CD4-positive, alpha-beta T cell (primary cell): ENCODE results near the gene SLC23A3. TPM values are rescaled to one million over a fixed set of nuclear protein-coding genes. Genes with fewer than 3 reads are reported as not detected.

Source experiments
- ATAC-seq: fragments of 200-7000 bp; cut with Tn5 transposase; one replicate; pipeline ENCODE4 v1.10.0; 2022; ENCODE audit warnings: mild to moderate bottlenecking; ENCODE audit not compliant: poor library complexity
- CTCF ChIA-PET: fragments of 350-600 bp; sonication (Branson Sonifier 250); formaldehyde crosslinking; loops from one replicate; lab custom pipeline; 2021; ENCODE audit warnings: antibody characterized with exemption, inconsistent platforms; lab: Charles Lee
- POLR2A ChIA-PET: fragments of 350-600 bp; sonication (Branson Sonifier 250); formaldehyde crosslinking; loops from one replicate; lab custom pipeline; 2021; ENCODE audit warnings: antibody characterized with exemption, inconsistent platforms; lab: Charles Lee
- DNase-seq, 14 experiments: peaks; one replicate each; pipeline ENCODE4 v3.0.0-alpha.2; 2013 to 2020; ENCODE audit warnings: mixed read lengths in 2 of 14
- H3K27ac ChIP-seq, 2 donors: one replicate each; pipeline versions ENCODE4 v1.5.1 to v1.7.0; 2013; ENCODE audit warnings: low read length in 2 of 2, low read depth in 1 of 2, mild to moderate bottlenecking in 1 of 2
- H3K27me3 ChIP-seq, 2 experiments: 1 replicate in 1 of 2; 2 replicates in 1 of 2; pipeline versions ENCODE4 v1.6.1 to v1.7.0; 2013; ENCODE audit warnings: low read length in 2 of 2, control low read depth in 1 of 2, mild to moderate bottlenecking in 1 of 2, moderate library complexity in 1 of 2; ENCODE audit not compliant: insufficient read depth in 2 of 2, control insufficient read depth in 1 of 2
- H3K36me3 ChIP-seq: one replicate; pipeline ENCODE4 v1.6.1; 2013; ENCODE audit warnings: low read length, control low read depth; ENCODE audit not compliant: insufficient read depth
- H3K4me1 ChIP-seq: one replicate; pipeline ENCODE4 v1.6.1; 2013; ENCODE audit warnings: low read length, control low read depth; ENCODE audit not compliant: insufficient read depth
- H3K4me3 ChIP-seq: one replicate; pipeline ENCODE4 v1.5.1; 2013; ENCODE audit warnings: mild to moderate bottlenecking, low read length, moderate library complexity
- H3K9me3 ChIP-seq, 2 experiments: 1 replicate in 1 of 2; 2 replicates in 1 of 2; pipeline versions ENCODE4 v1.6.1 to v1.7.0; 2013; ENCODE audit warnings: low read length in 2 of 2, mild to moderate bottlenecking in 2 of 2, control low read depth in 1 of 2, moderate library complexity in 1 of 2; ENCODE audit not compliant: control insufficient read depth in 1 of 2, insufficient read depth in 1 of 2
- H3K27ac Mint-ChIP-seq: one replicate; pipeline ENCODE4 v1.8.0; 2020; ENCODE audit warnings: mixed read lengths
- H3K27me3 Mint-ChIP-seq: one replicate; pipeline ENCODE4 v1.8.0; 2021; ENCODE audit warnings: mixed read lengths
- H3K36me3 Mint-ChIP-seq: one replicate; pipeline ENCODE4 v1.8.0; 2021; ENCODE audit warnings: low read depth, mixed read lengths
- H3K4me1 Mint-ChIP-seq: one replicate; pipeline ENCODE4 v1.8.0; 2021; ENCODE audit warnings: low read depth, mixed read lengths
- H3K4me3 Mint-ChIP-seq: one replicate; pipeline ENCODE4 v1.8.0; 2020; ENCODE audit warnings: mild to moderate bottlenecking, mixed read lengths
- H3K9me3 Mint-ChIP-seq: one replicate; pipeline ENCODE4 v1.8.0; 2020; ENCODE audit warnings: mixed read lengths
- CTCF ChIP-seq: fragments of 200-600 bp; IDR thresholded peaks from one replicate; pipeline ENCODE4 v1.8.0; 2022; ENCODE audit warnings: antibody characterized with exemption, mild to moderate bottlenecking
- intact Hi-C, 2 experiments: fragments of 100-400 bp; cut with DNase I in 1 of 2; cut with micrococcal nuclease in 1 of 2; formaldehyde crosslinking; loops; one replicate each; pipeline versions ENCODE4 v1.15.1 to v1.9.0; 2023 to 2025; cut with DNase I, micrococcal nuclease
- total RNA-seq, 174 experiments: library from RNA in 2 of 174; stranded (reverse) in 2 of 174; gene quantifications; one replicate each; pipeline ENCODE4 v1.2.3 and lab custom pipeline; 2021 to 2026

Gene SLC23A3
- total RNA-seq, 2 experiments from 2014 or later: 0.36 to 0.96 TPM

GRCh38 chr2:219209236-219210195 is 39.7 kb upstream of the SLC23A3 start:
- DNase-seq (peak in 2 of 14 experiments; percentile 9 to 11), ATAC-seq (no peak)
- Mint-ChIP-seq H3K9me3 (no peaks in the 10 kb centered on the region), H3K27ac (peak overlapping the region; percentile 93), H3K36me3 (peaks cover 26% of the 10 kb centered on the region), H3K4me1 (peaks cover 47% of the 10 kb centered on the region), H3K4me3 (peak overlapping the region; percentile 90), H3K27me3 (no peaks in the 10 kb centered on the region)
- peaks cover 21% of the 10 kb centered on the region for H3K36me3 ChIP-seq
- no peaks in the 10 kb centered on the region for H3K9me3 ChIP-seq
- ChIA-PET CTCF (interaction anchor here (1.3 to 4.2 kb wide), 2 partner anchors 50 to 85 kb away, joined by 6 to 32 read pairs; partner anchors contain the start of gene NHEJ1), POLR2A (interaction anchor here (0.7 to 4.8 kb wide), 4 partner anchors 34 to 50 kb away, joined by 3 to 139 read pairs (median 6); partner anchors contain the start of genes CNPPD1, GLB1L, RETREG2 and STK16)
- H3K4me1 ChIP-seq: peaks cover 53% of the 10 kb centered on the region
- no peak for TF ChIP-seq CTCF
- no peaks in the 10 kb centered on the region for H3K27me3 ChIP-seq
- intact Hi-C loops: loop anchor here in 1 of 2 experiments (5.0 to 10.0 kb wide), 3 partner anchors 152 to 335 kb away; partner anchors contain the start of genes CHPF, DNPEP and TMEM198
- peak overlapping the region in 1 of 2 donors; percentile 28 for H3K27ac ChIP-seq
- H3K4me3 ChIP-seq: no peak overlapping the region

- no peak overlapping the region for H3K27ac ChIP-seq
- H3K9me3 Mint-ChIP-seq: no peaks in the 10 kb centered on the region
- peak overlapping the region; percentile 90 for H3K4me3 Mint-ChIP-seq
- CTCF ChIA-PET: interaction anchor here (1.3 to 4.2 kb wide), 3 partner anchors 48 to 87 kb away, joined by 6 to 32 read pairs (median 17); partner anchors contain the start of gene NHEJ1
- POLR2A ChIA-PET: interaction anchor here (0.7 to 4.8 kb wide), 5 partner anchors 10 to 49 kb away, joined by 3 to 139 read pairs (median 6); partner anchors contain the start of genes ABCB6, CNPPD1, GLB1L and RETREG2
- no peak for TF ChIP-seq CTCF
- H3K9me3 ChIP-seq: no peaks in the 10 kb centered on the region
- no peaks in the 10 kb centered on the region for H3K27me3 ChIP-seq
- ATAC-seq (no peak), DNase-seq (peak in 1 of 14 experiments; percentile 8)
- intact Hi-C loops: loop anchor here in 1 of 2 experiments (10.0 kb wide), 2 partner anchors 177 to 337 kb away; partner anchors contain the start of genes CHPF, DNPEP and TMEM198
- H3K27ac Mint-ChIP-seq: peak overlapping the region; percentile 93
- peaks cover 53% of the 10 kb centered on the region for H3K4me1 ChIP-seq
- H3K27me3 Mint-ChIP-seq: no peaks in the 10 kb centered on the region
- H3K4me1 Mint-ChIP-seq: peaks cover 47% of the 10 kb centered on the region
- H3K4me3 ChIP-seq: no peak overlapping the region
- peaks cover 26% of the 10 kb centered on the region for H3K36me3 Mint-ChIP-seq
- H3K36me3 ChIP-seq: peaks cover 21% of the 10 kb centered on the region
These were observed 38.3 kb upstream of the SLC23A3 start for GRCh38 chr2:219207884-219208740.
